Keratinocyte (primary cell): ENCODE results near the gene PCDH9. TPM values are rescaled to one million over a fixed set of nuclear protein-coding genes. Genes with fewer than 3 reads are reported as not detected.

Experiments used
- DNase-seq: peaks from one replicate; pipeline ENCODE4 v3.0.0-alpha.2; 2011; ENCODE audit warnings: low read depth, missing footprints, low spot score
- FAIRE-seq: peaks from 2 replicates; lab custom pipeline; 2011; peaks lifted over from hg19 to GRCh38; lab: Jason Lieb, UNC
- H2AFZ ChIP-seq: 2 replicates; pipeline ENCODE4 v1.6.0; 2012; ENCODE audit warnings: low read length, control low read depth, inconsistent platforms; ENCODE audit not compliant: control insufficient read depth
- H3K27ac ChIP-seq: 2 replicates; pipeline ENCODE4 v1.5.1; 2011; ENCODE audit warnings: low read length; ENCODE audit not compliant: control insufficient read depth, insufficient read depth
- H3K27me3 ChIP-seq: 3 replicates; pipeline ENCODE4 v1.6.0; 2011; ENCODE audit warnings: low read length; ENCODE audit not compliant: control insufficient read depth, insufficient read depth; ENCODE audit errors: extremely low read depth
- H3K36me3 ChIP-seq, 2 experiments: 2 replicates in 1 of 2; 3 replicates in 1 of 2; pipeline ENCODE4 v1.5.1; 2011; ENCODE audit warnings: low read length in 2 of 2, mild to moderate bottlenecking in 1 of 2; ENCODE audit not compliant: control insufficient read depth in 2 of 2, insufficient read depth in 2 of 2; ENCODE audit errors: extremely low read depth in 1 of 2
- H3K4me1 ChIP-seq: 3 replicates; pipeline ENCODE4 v1.5.1; 2011; ENCODE audit warnings: low read length; ENCODE audit not compliant: control insufficient read depth, insufficient read depth; ENCODE audit errors: extremely low read depth
- H3K4me2 ChIP-seq: 3 replicates; pipeline ENCODE4 v1.6.0; 2011; ENCODE audit warnings: low read depth, low read length; ENCODE audit not compliant: control insufficient read depth, insufficient read depth; ENCODE audit errors: extremely low read depth
- H3K4me3 ChIP-seq, 3 experiments: fragments of 200-600 bp in 1 of 3; sonication (generic) in 1 of 3; 2 replicates in 2 of 3; 3 replicates in 1 of 3; pipeline ENCODE4 v1.5.1; 2011 to 2016; ENCODE audit warnings: low read length in 3 of 3, mild to moderate bottlenecking in 3 of 3, control low read depth in 2 of 3, inconsistent platforms in 1 of 3, low read depth in 1 of 3, mixed read lengths in 1 of 3, mixed run types in 1 of 3, moderate library complexity in 1 of 3; ENCODE audit not compliant: control insufficient read depth in 2 of 3, insufficient read depth in 2 of 3; ENCODE audit errors: extremely low read depth in 1 of 3
- H3K79me2 ChIP-seq: 2 replicates; pipeline ENCODE4 v1.6.0; 2012; ENCODE audit warnings: low read length; ENCODE audit not compliant: control insufficient read depth, insufficient read depth
- H3K9ac ChIP-seq: 3 replicates; pipeline ENCODE4 v1.6.0; 2011; ENCODE audit warnings: low read length; ENCODE audit not compliant: control insufficient read depth, insufficient read depth; ENCODE audit errors: extremely low read depth
- H3K9me1 ChIP-seq: 3 replicates; pipeline ENCODE4 v1.6.0; 2011; ENCODE audit warnings: low read length; ENCODE audit not compliant: control insufficient read depth, insufficient read depth; ENCODE audit errors: extremely low read depth
- H3K9me3 ChIP-seq: 2 replicates; pipeline ENCODE4 v1.5.1; 2012; ENCODE audit warnings: low read depth, low read length; ENCODE audit not compliant: control insufficient read depth
- H4K20me1 ChIP-seq: 3 replicates; pipeline ENCODE4 v1.6.0; 2011; ENCODE audit warnings: low read length; ENCODE audit not compliant: control insufficient read depth, insufficient read depth; ENCODE audit errors: extremely low read depth
- EZH2 ChIP-seq: IDR thresholded peaks from one replicate; pipeline ENCODE4 v1.6.1; 2012; ENCODE audit warnings: inconsistent platforms, mild to moderate bottlenecking, low read length, moderate library complexity
- dilution Hi-C: fragments of 300-500 bp; cut with MboI; formaldehyde crosslinking; loops from one replicate; pipeline ENCODE4 v1.7.0; 2020; ENCODE audit warnings: low sequenced_read_pairs; ENCODE audit not compliant: extremely low pct_ligation_motif_present
- polyA plus RNA-seq, 5 experiments: library from polyadenylated mRNA; depleted of rRNA in 3 of 5; stranded (reverse) in 3 of 5; stranded (forward) in 1 of 5; unstranded in 1 of 5; fragments of >200 nt; gene quantifications; 1 replicate in 1 of 5; 2 replicates in 3 of 5; 3 replicates in 1 of 5; pipeline versions ENCODE4 v1.2.1 to v1.2.3, GENCODE V29; 2011 to 2012; ENCODE audit warnings: missing spikeins in 2 of 5, low read depth in 1 of 5, low replicate concordance in 1 of 5
- TF ChIP-seq, protein P1 (sequence below), 3 experiments: IDR thresholded peaks in 1 of 3; conservative IDR thresholded peaks in 1 of 3; optimal IDR thresholded peaks in 1 of 3; 2 replicates in 2 of 3; 3 replicates in 1 of 3; pipeline versions ENCODE3 to v1.5.1; 2011; ENCODE audit warnings: low read length in 3 of 3, mild to moderate bottlenecking in 3 of 3, moderate library complexity in 2 of 3, control low read depth in 1 of 3, inconsistent platforms in 1 of 3; ENCODE audit not compliant: insufficient read depth in 2 of 3; ENCODE audit errors: extremely low read depth in 1 of 3

PCDH9 gene
- polyA plus RNA-seq, 1 donor (not counting 4 experiments of a cell fraction or from before 2014, with no cell fraction given): 0.21 TPM

DNA sequence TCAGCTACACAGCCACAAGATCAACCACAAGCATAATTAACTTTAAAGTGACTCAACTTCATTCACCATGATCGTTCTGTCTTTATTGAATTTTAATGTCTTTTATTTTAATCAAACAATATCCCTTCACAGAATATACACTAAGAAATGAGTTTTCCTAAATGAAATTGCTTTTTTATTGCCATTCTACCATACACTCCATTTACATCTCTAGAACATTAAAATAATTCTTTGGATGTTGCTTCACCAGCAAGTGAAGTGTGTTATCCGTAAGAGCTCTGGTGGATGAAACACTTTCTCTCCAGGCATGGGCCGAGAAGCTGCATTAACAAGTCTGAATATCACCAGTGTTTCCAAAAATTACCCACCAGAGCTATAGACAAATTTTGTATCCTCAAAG lies 789.2 kb downstream of the PCDH9 start:
- Histone ChIP-seq H3K36me3 (no peaks in the 10 kb centered on the region), H3K9me3 (no peaks in the 10 kb centered on the region), H3K4me1 (no peaks in the 10 kb centered on the region), H2AFZ (no peak overlapping the region), H3K9me1 (no peaks in the 10 kb centered on the region), H4K20me1 (no peaks in the 10 kb centered on the region), H3K9ac (no peak overlapping the region), H3K79me2 (no peaks in the 10 kb centered on the region), H3K27me3 (no peaks in the 10 kb centered on the region), H3K4me3 (no peak overlapping the region), H3K27ac (no peak overlapping the region), H3K4me2 (no peak overlapping the region)
- dilution Hi-C loops: no loop called here
- DNase-seq (no peak), FAIRE-seq (no peak)
- TF ChIP-seq, protein P1, sequence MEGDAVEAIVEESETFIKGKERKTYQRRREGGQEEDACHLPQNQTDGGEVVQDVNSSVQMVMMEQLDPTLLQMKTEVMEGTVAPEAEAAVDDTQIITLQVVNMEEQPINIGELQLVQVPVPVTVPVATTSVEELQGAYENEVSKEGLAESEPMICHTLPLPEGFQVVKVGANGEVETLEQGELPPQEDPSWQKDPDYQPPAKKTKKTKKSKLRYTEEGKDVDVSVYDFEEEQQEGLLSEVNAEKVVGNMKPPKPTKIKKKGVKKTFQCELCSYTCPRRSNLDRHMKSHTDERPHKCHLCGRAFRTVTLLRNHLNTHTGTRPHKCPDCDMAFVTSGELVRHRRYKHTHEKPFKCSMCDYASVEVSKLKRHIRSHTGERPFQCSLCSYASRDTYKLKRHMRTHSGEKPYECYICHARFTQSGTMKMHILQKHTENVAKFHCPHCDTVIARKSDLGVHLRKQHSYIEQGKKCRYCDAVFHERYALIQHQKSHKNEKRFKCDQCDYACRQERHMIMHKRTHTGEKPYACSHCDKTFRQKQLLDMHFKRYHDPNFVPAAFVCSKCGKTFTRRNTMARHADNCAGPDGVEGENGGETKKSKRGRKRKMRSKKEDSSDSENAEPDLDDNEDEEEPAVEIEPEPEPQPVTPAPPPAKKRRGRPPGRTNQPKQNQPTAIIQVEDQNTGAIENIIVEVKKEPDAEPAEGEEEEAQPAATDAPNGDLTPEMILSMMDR (optimal IDR thresholded peaks at IDR 0.05 in 1 of 3, IDR thresholded peaks at IDR 0.05 in 1 of 3, conservative IDR thresholded peaks at IDR 0.05 in 1 of 3; ENCODE audit: extremely low read depth in 1 of 3, insufficient read depth in 2 of 3, low read length in 3 of 3): no peak
- TF ChIP-seq EZH2: no peak

DNA sequence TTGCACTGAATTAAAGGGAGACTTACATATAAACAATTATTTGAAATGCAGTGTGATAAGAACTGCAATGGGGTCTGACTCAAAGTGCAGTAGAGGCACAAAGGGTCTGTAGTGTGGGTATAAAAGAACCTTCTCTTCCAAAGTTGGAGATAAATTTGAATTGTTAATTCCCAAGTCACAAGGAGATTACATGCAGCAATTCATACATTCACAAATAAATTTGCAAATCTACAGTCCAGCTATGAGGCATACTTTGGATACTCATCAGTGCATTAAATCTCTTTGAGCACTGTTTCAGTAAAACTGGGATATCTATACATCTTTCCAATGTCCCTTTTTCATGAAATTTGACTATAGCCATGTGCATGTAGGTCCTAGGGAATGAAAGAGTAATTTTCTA lies 799.4 kb downstream of the PCDH9 start:
- Histone ChIP-seq H3K4me1 (no peaks in the 10 kb centered on the region), H3K36me3 (no peaks in the 10 kb centered on the region), H4K20me1 (no peaks in the 10 kb centered on the region), H3K9ac (no peak overlapping the region), H3K27ac (no peak overlapping the region), H3K79me2 (no peaks in the 10 kb centered on the region), H3K9me3 (no peaks in the 10 kb centered on the region), H2AFZ (no peak overlapping the region), H3K9me1 (no peaks in the 10 kb centered on the region), H3K27me3 (no peaks in the 10 kb centered on the region), H3K4me2 (no peak overlapping the region), H3K4me3 (no peak overlapping the region)
- dilution Hi-C loops: no loop called here
- no peak for DNase-seq
- TF ChIP-seq EZH2: no peak
- no peak for FAIRE-seq

DNA sequence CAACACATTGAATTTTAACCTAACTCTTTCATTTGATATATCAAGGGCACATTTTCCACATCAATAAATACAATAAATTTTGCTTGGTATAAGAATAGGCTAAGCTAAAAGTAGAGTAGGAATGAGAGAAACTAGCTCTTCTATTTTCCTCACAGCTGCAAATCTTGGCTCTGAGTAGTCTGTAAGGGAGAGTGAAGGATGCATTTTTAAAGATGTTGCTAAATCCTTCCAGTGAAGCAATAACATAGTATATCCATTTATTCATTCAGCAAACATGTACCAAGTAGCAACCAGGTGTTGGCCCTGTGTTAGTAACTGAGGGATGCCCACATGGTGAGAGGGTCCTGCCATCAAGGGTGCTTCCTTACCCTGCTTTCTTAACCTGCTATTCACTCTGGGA lies 799.9 kb downstream of the PCDH9 start:
- no peak overlapping the region for H2AFZ ChIP-seq

More for the DNA sequence above, 799.9 kb downstream of the PCDH9 start:
- Histone ChIP-seq H3K4me1 (no peaks in the 10 kb centered on the region), H3K27ac (no peak overlapping the region), H3K9me3 (no peaks in the 10 kb centered on the region), H3K79me2 (no peaks in the 10 kb centered on the region), H3K36me3 (no peaks in the 10 kb centered on the region), H3K27me3 (no peaks in the 10 kb centered on the region), H3K4me2 (no peak overlapping the region), H3K9ac (no peak overlapping the region), H4K20me1 (no peaks in the 10 kb centered on the region), H3K9me1 (no peaks in the 10 kb centered on the region), H3K4me3 (no peak overlapping the region)
- FAIRE-seq (no peak), DNase-seq (no peak)
- TF ChIP-seq, protein P1 (optimal IDR thresholded peaks at IDR 0.05 in 1 of 3, IDR thresholded peaks at IDR 0.05 in 1 of 3, conservative IDR thresholded peaks at IDR 0.05 in 1 of 3; ENCODE audit: extremely low read depth in 1 of 3, insufficient read depth in 2 of 3, low read length in 3 of 3): no peak
- TF ChIP-seq EZH2: no peak
- dilution Hi-C loops: no loop called here
